ENCODE data around the gene KLK6.

Gene KLK6

DNA sequence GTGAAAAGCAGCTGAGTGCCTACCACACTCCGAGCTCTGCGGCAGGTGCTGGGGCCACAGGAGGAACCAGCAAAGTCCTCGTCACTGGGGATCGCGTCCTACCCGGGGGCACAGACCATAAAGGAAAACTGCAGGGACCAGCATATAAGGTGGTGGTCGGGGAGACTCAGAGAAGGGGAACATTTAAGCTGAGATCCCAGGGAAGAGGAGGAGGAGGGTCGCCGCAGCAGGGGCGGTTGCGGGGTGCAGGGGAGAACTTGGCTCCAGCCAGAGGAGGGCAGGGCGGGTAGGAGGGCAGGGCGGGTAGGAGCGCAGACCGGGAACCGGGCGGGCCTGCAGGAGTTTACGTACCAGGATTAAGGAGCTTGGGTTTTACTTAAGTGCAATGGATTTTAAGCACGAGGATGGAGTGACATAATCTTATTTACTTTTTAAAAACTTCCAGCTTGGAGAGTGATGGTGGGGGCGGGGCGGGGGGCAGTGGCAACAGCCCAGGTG is 57.2 kb downstream of the KLK6 start:
- no peak for DNase-seq (ENCODE audit: low read depth in 3 of 3, low spot score in 1 of 3)

DNA sequence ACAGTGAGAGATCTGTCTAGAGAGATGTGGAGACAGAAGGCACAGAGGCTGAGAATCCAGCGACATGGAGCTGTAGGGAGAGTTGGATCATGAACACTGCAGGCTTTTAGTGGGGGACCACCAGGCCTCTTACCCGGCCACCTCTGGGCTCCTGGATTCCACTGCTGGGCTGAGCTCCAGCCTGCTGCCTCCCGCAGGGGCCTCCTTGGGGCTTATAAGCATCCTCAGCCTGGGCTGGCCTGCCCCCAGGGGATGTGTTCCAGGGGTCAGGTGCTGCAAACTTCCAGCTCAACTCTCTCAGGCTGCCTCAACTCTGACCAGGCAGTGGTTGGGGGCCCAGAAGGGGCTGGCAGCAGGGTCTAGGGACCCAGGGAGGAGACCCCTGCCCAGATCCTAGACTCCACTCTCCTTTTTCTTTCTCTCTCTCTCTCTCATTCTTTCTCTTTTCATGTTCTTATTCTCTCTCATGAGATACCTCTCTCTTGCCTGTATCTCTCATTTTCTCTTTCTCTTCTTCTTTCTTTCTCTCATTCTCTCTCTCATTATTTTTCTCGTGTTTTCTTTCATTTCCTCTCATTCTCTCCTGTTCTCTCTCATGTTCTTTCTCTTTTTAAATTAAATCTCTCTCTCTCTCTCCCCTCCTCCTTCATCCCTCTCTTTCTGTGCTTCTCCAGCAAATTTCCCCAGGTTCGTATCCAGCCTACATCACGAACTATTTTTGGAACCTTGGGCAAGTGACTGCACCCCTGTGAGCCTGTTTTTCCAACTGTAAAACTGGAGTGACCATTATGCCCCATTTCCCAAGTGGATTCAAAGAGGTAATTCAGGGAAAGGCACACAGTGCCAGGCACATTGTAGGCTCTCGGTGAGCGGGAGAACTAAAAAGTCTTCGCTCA is 57.9 kb downstream of the KLK6 start, which contains the start of gene KLK4:
TSS of gene KLK4 (minus strand) at position 190 of the 896 bp plus-strand sequence. CDS start 657 bp downstream, outside the sequence.
- DNase-seq (ENCODE audit: low read depth in 3 of 3, low spot score in 1 of 3) = no peak

DNA sequence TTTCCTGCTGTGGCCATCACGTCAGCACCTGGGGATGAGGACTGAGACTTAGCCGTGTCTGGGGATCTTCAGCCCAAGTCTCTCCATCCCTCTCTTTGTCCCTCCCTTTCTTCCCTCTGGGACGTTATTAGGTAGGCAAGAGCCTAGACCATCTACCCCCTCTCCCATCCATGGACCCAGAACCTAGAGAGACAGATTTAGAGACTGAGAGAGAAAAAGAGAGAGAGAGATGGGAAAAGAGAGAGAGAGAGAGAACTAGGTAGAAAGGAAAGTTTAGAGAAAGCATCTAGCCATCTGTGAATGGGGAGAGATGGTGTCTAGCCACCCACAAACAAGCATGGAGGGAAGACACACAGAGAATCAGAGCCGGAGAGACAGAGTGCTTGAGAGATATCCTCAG is 58.7 kb downstream of the KLK6 start:
- no peak for DNase-seq (ENCODE audit: low read depth in 3 of 3, low spot score in 1 of 3)

DNA sequence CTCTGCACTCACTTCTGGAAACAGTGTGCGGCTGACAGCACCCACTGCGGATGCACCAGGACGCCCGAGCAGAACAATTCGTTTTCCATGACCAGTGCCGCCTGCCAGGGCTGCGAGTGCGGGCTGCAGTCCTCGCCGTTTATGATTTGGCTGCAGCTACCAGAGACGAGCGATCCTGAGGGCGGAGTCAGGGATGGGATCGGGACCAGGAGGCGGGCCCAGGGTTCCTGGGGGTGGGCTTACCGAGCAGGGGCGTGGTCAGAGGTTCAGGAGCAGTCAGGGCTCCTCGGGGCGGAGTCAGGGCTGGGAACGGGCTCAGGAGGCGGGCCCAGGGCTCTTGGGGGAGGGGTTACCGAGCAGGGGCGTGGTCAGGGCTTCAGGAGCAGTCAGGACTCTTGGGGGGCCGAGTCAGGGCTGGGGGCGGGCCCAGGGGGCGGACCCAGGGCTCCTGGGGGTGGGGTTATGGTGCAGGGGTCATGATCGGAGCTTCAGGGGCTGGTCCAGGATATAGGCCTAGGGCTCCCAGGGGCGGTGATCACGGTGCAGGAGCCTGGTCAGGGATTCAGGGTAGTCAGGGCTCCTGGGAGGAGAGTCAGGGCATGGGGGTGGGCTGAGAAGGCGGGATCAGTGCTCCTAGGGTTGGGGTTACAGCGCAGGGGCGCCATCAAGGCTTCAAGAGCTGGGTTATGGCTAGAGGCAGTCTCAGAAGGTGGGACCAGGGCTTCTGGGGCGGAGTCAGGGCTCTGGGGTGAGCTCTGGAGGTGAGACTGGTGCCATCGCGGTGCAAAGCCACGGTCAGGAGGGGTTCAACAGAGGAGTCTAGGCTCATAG is 59.9 kb downstream of the KLK6 start:
- peak in 1 of 3 donors; percentile 10 for DNase-seq (ENCODE audit: low read depth in 3 of 3, low spot score in 1 of 3)

All from stimulated activated CD4-positive, alpha-beta T cell treated with anti-CD3 and anti-CD28 coated beads, TNF-alpha, amount 100 ng/mL, for 1 hour (primary cell).